ENCODE results near the gene SYNM.

The SYNM gene

DNA sequence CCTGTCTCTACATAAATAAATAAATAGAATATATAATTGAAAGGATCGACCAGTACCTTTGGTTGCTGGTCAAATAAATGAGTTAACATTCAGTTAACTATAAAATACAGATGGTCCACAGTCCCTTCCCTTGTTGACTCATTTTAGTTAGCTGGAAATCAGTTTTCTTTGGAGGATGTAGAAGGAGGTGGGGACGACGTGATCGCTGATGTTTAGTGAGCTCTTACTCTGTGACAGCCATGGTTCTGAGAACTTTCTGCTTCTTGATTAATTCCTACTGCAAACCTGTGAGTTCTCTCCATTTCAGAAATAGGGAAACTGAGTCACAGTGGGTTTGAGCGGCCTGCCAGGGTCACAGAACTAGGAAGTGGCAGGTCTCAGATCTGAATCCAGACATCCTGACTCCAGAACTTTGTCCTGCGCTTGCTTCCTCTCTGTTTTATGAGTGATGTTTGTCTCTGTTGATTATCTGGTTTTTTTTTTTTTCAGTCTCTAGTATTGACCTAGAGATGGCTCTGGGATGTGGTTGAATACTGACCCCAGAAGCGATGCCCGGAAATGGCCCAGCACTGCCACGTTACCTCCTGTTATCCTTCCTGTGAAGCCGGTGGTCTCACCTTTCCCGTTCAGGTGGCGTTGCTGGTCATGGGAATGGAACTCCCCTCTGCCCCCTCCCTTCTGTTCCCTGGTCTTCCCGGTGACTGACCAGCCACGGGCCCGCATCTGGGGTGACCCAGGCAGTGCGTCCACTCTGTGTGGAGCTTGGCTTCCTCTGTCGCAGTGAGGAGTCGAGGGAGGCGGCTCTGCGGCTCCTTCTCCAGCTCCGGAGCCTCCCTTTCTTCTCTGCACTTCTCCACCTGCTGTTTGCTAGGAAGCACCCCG lies 18.2 kb downstream of the SYNM start:
- TF ChIP-seq, protein P1, sequence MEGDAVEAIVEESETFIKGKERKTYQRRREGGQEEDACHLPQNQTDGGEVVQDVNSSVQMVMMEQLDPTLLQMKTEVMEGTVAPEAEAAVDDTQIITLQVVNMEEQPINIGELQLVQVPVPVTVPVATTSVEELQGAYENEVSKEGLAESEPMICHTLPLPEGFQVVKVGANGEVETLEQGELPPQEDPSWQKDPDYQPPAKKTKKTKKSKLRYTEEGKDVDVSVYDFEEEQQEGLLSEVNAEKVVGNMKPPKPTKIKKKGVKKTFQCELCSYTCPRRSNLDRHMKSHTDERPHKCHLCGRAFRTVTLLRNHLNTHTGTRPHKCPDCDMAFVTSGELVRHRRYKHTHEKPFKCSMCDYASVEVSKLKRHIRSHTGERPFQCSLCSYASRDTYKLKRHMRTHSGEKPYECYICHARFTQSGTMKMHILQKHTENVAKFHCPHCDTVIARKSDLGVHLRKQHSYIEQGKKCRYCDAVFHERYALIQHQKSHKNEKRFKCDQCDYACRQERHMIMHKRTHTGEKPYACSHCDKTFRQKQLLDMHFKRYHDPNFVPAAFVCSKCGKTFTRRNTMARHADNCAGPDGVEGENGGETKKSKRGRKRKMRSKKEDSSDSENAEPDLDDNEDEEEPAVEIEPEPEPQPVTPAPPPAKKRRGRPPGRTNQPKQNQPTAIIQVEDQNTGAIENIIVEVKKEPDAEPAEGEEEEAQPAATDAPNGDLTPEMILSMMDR (IDR thresholded peaks at IDR 0.05; ENCODE audit: control extremely low read depth, extremely low read depth, low read depth, missing control alignments), result no peak
- CTCF ChIA-PET, result interaction anchor here (1.7 kb wide), 1 partner anchor 47 kb away, joined by 5 read pairs; no protein-coding TSS in a partner anchor
- DNase-seq (ENCODE audit: extremely low spot score), result no peak
- POLR2A ChIA-PET, result no interaction called here

DNA sequence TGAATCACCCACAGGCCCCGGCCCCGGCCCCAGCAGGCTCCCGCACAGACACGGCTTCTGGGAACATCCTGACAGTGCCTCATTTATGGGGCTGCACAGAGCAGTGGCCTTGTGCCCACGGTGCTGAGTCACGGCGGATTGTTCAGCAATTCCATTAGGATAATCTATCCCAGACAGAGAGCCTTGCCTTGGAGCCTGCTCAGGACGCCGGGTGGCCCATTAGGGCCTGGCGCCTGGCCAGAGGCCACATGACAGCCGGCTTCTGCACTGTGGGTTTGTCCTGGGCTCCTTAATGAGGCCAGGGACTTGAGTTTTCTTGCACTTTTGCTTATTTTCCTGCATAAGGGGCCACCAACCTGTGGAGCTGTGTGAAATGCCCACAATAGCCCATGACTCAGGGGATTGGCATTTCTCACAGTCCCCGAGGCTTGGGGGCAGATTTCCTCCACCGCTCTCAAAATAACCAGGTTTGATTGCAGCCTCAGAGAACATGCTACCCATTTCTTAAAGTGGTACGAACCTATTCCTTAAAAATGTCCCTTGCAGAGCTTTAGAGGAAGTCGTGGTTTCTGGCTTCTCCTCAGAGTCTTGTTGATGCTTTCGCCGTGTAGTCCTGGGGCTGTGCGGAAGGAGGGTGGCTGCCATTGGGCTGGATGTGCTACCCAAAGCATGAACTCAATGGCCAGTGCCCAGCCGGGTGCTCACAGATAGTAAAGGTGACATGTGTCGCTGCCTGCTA lies 19.0 kb downstream of the SYNM start:
- POLR2A ChIA-PET, result no interaction called here

GRCh38 chr15:99124641-99125040 lies 19.8 kb downstream of the SYNM start:
- ChIA-PET POLR2A (no interaction called here), CTCF (interaction anchor here (1.4 kb wide), 1 partner anchor 10 kb away, joined by 6 read pairs; no protein-coding TSS in a partner anchor)
- no peak for DNase-seq (ENCODE audit: extremely low spot score)
- TF ChIP-seq, protein P1 (IDR thresholded peaks at IDR 0.05; ENCODE audit: control extremely low read depth, extremely low read depth, low read depth, missing control alignments), result no peak

More for the DNA sequence above, 19.0 kb downstream of the SYNM start:
- no peak for DNase-seq (ENCODE audit: extremely low spot score)
- CTCF ChIA-PET, result no interaction called here
- TF ChIP-seq, protein P1 (IDR thresholded peaks at IDR 0.05; ENCODE audit: control extremely low read depth, extremely low read depth, low read depth, missing control alignments), result no peak

DNA sequence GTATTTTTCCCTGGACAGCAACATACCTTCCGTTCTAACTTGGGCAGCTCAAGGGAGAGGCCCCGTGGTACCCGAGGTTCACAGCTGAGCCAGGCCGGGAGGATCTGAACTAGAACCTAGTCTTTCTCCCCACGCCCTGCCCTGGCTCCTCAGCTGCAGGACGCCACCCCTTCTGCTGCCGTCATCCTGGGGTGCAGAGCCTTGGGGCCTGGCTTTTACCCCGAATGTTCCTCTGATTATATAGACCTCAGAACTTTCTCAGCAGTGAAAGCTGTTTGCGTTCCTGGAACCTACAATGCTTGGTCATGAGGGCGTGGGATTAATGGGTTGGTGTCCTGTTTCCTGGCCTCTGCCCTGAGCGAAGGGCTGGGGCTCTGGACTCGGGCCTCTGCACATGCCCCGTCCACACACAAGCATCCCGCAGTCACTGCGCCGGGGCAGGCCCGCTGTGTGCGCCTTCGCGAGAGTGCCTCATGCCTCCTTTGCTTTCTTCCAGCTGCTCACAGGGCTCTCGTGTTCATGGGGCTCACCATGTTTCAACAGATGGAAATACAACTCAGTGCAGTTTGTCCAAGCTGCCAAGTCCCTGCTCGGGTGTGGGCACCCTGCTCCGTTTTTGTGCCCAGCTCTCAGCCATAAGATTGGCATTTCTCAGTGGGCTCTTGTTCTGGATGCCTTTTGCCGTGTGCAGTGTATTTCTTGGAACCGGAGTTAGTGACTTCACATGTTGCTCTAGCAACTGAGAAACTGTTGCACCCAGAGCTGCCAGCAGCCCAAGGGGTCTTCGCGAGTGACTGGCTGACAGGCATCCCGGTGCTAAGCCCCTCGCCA lies 20.4 kb downstream of the SYNM start:
- DNase-seq (ENCODE audit: extremely low spot score), result no peak
- ChIA-PET POLR2A (no interaction called here), CTCF (interaction anchor here (1.1 to 1.4 kb wide), 2 partner anchors 9 to 21 kb away, joined by 3 to 6 read pairs; no protein-coding TSS in a partner anchor)
- TF ChIP-seq, protein P1 (IDR thresholded peaks at IDR 0.05; ENCODE audit: control extremely low read depth, extremely low read depth, low read depth, missing control alignments), result no peak

DNA sequence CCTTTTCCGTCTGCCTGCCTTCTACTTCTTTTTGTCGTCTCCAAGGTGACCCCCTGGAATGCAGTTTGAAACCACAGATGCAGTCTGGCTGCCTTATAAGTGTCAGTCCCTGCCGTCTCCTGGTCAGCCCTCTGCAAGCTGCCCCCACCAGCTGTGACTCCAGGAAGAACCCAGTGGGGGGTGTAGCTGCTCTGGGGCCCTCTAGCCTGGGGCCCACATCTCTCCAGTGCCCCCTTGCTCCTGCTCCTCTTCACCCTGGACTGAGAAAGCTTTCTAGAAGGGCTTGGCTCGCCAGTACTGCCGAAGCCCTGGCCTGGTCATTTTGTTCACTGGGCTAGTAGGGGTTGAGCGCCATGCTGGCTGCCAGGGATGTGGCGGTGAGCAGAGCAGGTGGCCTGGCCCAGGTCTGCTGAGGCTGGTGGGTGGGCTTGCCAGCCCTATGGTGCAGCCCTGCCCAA lies 21.3 kb downstream of the SYNM start:
- TF ChIP-seq, protein P1 (IDR thresholded peaks at IDR 0.05; ENCODE audit: control extremely low read depth, extremely low read depth, low read depth, missing control alignments), result no peak
- CTCF ChIA-PET, result interaction anchor here (1.1 to 1.4 kb wide), 3 partner anchors 8 to 23 kb away, joined by 3 to 6 read pairs (median 4); no protein-coding TSS in a partner anchor
- no peak for DNase-seq (ENCODE audit: extremely low spot score)
- POLR2A ChIA-PET, result no interaction called here

DNA sequence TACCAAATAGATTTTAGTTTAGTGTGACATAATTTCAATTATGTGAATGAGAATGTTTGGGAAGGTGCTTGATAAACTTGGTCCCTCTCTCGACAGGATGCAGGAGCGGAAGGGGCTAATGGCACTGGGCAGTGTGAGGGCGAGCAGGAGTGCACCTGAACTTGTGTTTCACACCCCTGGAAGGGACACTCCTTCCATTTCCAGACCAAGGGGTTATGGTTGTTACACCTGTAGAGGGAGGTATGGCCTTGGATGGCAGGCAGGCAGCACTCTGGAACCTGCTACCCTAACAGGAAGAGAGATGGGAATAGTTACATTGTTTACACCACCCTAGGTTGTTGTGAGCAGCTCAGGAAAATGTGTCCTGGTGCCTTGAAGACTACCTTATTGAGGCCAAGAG lies 22.1 kb downstream of the SYNM start:
- TF ChIP-seq, protein P1 (IDR thresholded peaks at IDR 0.05; ENCODE audit: control extremely low read depth, extremely low read depth, low read depth, missing control alignments), result no peak

More for the DNA sequence above, 22.1 kb downstream of the SYNM start:
- ChIA-PET CTCF (interaction anchor here (1.3 kb wide), 1 partner anchor 23 kb away, joined by 4 read pairs; no protein-coding TSS in a partner anchor), POLR2A (no interaction called here)
- DNase-seq (ENCODE audit: extremely low spot score), result no peak
